ENCODE measurements around the gene DRAM1.

GRCh38 chr12:101885912-101886561 lies 8.7 kb downstream of the DRAM1 start:
- TF ChIP-seq, protein P1, sequence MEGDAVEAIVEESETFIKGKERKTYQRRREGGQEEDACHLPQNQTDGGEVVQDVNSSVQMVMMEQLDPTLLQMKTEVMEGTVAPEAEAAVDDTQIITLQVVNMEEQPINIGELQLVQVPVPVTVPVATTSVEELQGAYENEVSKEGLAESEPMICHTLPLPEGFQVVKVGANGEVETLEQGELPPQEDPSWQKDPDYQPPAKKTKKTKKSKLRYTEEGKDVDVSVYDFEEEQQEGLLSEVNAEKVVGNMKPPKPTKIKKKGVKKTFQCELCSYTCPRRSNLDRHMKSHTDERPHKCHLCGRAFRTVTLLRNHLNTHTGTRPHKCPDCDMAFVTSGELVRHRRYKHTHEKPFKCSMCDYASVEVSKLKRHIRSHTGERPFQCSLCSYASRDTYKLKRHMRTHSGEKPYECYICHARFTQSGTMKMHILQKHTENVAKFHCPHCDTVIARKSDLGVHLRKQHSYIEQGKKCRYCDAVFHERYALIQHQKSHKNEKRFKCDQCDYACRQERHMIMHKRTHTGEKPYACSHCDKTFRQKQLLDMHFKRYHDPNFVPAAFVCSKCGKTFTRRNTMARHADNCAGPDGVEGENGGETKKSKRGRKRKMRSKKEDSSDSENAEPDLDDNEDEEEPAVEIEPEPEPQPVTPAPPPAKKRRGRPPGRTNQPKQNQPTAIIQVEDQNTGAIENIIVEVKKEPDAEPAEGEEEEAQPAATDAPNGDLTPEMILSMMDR (IDR thresholded peaks at IDR 0.05; ENCODE audit: insufficient read depth, low read length), result no peak
- TF ChIP-seq, protein P2, sequence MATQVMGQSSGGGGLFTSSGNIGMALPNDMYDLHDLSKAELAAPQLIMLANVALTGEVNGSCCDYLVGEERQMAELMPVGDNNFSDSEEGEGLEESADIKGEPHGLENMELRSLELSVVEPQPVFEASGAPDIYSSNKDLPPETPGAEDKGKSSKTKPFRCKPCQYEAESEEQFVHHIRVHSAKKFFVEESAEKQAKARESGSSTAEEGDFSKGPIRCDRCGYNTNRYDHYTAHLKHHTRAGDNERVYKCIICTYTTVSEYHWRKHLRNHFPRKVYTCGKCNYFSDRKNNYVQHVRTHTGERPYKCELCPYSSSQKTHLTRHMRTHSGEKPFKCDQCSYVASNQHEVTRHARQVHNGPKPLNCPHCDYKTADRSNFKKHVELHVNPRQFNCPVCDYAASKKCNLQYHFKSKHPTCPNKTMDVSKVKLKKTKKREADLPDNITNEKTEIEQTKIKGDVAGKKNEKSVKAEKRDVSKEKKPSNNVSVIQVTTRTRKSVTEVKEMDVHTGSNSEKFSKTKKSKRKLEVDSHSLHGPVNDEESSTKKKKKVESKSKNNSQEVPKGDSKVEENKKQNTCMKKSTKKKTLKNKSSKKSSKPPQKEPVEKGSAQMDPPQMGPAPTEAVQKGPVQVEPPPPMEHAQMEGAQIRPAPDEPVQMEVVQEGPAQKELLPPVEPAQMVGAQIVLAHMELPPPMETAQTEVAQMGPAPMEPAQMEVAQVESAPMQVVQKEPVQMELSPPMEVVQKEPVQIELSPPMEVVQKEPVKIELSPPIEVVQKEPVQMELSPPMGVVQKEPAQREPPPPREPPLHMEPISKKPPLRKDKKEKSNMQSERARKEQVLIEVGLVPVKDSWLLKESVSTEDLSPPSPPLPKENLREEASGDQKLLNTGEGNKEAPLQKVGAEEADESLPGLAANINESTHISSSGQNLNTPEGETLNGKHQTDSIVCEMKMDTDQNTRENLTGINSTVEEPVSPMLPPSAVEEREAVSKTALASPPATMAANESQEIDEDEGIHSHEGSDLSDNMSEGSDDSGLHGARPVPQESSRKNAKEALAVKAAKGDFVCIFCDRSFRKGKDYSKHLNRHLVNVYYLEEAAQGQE (IDR thresholded peaks at IDR 0.05; ENCODE audit: insufficient replicate concordance, low read depth), result no peak
- TF ChIP-seq GABPA (IDR thresholded peaks at IDR 0.05; ENCODE audit: low read depth), result no peak

All from HL-60 (cell line).